Stimulated activated CD8-positive, alpha-beta memory T cell treated with anti-CD3 and anti-CD28 coated beads, Interleukin-15, amount 100 ng/mL, for 48 hours (primary cell): ENCODE measurements around the gene SAPCD2.
"Not testable (repeated sequence)": the region's sequence is repeated elsewhere in the genome, so short reads cannot be mapped to it uniquely, and the experiment has no call there.

Source experiments
- DNase-seq, 2 donors: peaks; one replicate each; pipeline ENCODE4 v3.0.0-alpha.2; 2020; ENCODE audit warnings: low read depth in 2 of 2

Gene SAPCD2

DNA sequence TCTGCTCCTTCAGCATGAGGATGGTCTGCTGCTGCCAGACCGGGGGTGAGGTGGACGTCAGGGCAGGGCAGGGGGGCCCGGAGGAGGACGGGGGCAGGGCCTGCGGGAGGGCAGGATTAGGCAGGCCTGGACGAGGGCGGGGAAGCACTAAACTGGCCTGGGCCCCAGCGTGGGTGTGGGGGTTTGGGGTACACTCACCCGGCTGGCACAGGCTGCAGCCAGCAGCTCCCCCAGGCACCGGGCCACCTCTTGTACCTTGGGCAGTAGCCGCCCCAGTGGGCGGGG, 5.5 kb downstream of the SAPCD2 start:
- DNase-seq = no peak

DNA sequence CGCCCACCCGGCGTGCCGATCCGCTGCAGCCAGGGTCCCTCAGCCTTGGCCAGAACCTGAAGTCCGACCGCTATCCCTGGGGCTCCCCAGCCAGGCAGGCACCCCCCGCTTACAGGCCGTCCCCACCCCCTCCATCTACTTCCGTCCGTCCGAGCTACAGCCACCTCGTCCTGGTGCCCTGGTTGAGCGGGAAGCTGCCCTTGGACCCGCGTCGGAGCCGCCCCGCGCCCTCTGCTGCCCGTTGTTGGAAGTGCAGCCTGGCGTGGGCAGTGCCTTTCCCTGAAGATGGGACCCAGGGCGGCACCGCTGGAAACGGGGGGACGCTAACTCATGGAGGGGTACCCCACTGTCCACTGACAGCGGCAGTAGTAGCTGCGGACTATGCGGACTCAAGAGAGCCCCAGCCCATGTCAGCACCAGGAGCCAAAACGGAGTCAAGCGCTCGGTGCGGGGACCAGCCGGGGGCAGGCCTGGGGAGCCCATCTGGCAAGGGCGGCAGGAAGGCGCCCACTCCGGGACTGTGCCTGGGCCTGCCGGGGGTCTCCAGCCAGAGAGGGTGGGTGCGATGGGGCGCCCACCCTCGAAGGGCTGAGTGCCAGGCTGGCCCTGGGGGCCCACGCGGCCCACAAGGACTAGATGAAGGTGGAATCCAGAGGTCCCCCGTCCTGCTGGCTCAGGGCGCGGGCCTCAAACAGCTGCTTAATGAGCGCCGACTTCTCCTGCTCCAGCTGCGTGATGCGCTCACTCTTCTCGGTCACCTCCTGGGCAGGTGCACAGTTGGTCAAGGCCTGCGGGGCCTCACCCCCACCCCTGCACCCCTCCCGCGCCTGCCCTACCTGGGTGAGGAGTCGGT, 6.1 kb downstream of the SAPCD2 start:
- DNase-seq = peak in 1 of 2 donors; percentile 27

DNA sequence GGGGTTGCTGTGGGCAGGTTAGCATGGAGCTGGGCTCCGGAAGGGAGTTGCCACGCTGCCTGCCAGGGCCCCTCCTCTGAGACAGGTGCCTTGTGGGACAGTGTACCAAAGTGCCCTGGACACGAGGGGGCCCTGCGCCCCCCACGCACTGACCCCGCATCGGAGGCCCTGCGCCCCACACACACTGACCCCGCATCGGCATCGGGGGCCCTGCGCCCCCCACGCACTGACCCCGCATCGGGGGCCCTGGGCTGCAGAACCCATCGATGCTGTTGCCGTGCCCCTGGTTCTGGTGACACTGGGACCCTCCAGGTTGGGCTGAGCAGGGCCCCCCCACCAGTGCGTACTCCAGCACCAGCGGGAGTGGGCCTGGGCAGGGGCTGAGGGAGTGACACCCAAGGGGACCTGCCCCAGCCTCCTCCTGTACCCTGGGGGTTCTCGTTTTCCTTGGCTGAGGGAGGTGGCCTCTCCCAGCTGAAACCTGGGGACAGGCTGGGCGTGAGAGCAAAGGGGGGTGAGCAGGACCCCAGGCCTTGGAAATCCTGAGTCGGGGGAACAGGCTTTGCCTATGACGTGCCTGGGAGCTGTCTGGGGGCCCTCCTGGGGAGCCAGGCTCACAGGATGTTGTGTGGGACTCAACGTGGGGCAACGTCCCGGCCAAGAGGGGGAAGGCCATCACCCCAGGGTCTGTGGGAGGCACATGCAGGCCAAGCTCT, 6.9 kb downstream of the SAPCD2 start:
- DNase-seq = no peak

DNA sequence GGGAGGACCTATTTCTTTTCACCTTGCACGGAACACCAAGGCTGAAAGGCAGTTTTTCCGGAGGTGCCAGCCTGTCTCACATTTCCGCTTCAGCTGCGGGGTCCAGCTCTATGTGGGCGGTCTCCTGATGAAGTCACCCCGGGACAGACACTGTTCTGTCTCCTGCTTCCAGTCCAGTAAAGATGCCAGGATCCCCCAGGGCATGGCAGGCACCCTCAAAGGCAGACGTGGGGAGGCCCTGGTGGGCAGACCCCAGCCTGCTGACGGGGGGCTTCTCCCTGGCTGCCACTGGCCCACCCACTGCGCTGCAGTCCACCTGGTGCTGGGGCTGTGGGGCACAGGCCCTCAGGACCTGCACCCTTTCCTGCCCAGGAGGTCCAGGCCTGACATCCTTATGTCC, 7.6 kb downstream of the SAPCD2 start:
- not testable (repeated sequence) for DNase-seq

DNA sequence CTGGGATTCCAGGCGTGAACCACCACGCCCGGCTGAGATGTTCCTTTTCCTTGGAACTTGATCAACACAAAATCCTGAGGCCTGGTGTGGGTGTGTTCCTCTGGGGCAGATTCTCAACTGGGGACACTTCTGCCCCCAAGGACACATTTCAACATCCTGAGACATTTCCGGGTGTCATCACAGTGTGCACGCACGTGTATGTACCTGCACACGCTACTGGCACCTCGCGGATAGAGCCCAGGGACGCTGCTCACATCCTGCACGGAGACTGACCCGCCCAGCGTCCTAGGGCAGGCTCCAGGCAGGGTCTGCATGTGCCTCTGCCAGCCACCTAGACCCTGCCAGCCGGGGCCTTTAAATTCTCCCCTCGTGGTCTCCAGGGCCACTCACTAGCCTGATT, 8.0 kb downstream of the SAPCD2 start:
- DNase-seq = no peak

DNA sequence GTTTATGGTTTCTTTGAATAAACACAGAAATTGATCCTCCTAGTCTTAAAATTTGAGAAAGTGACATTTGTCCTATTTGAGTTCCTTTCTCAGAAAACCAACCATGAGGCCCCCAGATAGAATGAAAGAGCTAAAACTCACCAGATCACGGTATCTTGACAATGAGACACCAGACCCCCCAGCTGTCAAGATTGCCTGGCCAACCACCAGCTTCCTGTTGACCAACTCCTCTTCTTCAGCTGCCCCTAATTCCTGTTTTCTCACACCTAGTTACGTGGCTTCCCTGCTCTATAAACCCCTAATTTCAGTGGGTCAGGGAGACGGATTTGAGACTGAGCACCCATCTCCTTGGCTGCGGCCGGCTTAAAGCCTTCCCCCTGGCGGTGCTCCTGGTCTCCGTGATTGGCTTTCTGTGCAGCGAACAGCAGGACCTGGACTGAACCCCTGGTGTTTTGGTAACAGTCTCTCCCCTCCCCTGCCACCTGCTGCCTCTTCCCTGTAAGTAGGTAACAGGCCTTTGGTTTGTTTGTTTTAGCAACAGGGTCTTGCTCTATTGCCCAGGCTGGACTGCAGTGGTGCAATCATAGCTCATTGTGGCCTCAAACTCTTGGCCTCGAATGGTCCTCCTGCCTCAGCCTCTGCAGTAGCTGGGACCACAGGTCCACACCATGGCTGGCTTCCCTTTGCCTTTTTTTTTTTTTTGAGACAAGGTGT, 11.7 kb downstream of the SAPCD2 start:
- no peak for DNase-seq

DNA sequence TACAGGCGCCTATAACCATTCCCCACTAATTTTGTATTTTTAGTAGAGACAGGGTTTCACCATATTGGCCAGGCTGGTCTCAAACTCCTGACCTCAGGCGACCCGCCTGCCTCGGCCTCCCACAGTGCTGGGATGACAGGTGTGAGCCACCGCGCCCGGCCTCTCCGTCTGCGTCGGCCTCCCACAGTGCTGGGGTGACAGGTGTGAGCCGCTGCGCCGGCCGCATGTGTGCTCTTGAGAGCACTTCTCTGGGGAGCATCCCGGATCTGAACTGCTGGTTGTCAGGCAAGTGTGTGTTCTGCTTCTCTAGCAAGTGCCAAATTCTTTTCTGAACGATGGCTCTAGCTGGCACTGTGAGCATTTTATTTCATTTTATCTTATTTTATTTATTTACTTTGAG, 12.8 kb downstream of the SAPCD2 start:
- DNase-seq = no peak

DNA sequence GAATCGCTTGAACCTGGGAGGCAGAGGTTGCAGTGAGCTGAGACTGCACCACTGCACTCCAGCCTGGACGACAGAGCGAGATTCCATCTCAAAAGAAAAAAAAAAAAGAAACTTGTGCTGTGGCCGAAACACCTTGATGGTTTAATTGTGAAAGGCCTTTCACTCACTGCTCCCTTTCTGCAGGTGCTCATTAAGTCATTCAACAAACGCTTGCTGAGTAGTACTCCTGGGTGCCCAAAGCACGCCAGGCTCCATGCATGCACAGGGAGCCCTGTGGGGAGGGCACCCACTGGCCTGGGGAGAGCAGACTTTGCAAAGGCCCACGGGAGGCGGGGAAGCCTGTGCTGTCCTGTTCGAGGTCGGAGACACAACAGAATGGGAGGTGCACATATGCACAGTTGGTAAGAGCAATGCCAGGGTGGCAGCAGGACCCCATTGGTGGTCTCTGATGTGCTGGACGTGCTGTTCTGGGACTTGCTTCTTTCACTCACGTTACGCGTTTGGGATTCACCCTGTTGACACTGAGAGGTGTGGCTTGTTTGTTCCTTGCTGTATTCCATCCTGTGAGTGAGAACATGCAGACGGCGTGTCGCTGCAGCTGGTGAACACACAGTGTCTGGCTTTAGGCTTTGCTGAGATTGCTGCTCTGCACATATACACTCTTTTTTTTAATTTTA, 13.5 kb downstream of the SAPCD2 start:
- no peak for DNase-seq

DNA sequence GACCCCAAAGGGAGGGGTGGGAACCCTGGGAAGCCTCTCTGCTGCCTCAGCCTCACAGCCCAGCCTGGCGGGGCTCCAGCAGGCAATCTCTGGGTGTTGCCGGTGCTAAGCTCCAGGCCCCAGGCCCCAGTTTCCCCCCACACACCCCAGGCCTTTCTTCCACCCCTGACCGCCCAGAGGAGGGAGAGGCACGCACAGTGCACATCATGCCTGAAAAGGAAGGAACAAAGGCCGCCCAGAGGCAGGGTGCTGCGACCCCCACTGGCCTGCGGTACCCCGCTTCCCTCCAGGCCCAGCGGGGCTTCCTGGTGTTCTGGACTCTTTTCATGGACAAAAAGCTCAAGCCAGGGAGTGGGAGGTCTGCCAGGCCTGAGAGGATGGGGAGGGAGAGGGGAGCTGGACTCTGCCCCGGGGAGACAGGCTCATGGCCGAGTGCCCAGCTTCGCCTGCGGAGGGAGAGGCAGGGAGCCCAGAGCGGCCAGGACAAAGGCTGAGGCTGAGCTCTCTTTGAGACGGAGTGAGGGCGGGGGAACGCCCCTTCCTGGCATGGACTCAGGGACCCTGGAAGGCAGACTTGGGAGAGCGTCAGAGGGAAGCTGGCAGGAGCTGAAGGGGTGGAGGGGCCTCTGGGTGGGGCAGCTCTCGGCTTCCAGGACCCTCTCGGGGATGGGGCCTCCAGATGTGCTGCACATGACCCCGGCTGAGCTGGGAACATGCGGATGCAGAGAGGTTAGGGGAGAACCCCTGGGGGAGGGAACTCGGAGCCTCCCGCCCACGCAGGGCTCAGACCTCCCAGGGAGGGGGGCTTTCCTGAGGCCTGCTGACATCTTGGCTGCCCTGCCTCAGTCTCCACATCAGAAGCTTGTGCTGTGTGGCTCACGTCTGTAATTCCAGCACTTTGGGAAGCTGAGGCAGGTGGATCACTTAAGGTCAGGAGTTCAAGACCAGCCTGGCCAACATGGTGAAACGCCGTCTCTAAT, 14.7 kb downstream of the SAPCD2 start:
- no peak for DNase-seq

DNA sequence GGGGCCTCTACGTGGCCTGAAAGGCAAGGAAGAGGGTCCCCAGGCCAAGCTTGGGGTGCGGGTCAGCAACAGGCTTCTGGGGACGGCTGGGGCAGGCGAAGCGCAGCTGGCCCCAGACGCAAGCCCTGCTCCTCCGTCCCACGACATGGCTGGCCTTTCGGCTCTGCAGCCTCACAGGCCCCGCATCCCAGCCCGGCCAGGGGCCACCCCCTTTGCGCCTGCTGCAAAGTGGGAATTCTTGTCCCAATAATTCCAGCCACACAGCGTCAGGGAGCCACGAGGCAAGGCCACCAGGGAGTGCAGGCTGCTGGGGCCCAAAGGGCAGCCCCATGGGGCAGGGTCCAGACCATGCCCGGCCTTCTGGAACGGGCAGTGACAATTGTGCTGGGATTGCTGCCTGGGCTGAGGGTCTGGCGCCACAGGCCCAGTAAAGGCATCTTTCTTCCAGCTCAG, 15.4 kb downstream of the SAPCD2 start:
- DNase-seq = no peak

DNA sequence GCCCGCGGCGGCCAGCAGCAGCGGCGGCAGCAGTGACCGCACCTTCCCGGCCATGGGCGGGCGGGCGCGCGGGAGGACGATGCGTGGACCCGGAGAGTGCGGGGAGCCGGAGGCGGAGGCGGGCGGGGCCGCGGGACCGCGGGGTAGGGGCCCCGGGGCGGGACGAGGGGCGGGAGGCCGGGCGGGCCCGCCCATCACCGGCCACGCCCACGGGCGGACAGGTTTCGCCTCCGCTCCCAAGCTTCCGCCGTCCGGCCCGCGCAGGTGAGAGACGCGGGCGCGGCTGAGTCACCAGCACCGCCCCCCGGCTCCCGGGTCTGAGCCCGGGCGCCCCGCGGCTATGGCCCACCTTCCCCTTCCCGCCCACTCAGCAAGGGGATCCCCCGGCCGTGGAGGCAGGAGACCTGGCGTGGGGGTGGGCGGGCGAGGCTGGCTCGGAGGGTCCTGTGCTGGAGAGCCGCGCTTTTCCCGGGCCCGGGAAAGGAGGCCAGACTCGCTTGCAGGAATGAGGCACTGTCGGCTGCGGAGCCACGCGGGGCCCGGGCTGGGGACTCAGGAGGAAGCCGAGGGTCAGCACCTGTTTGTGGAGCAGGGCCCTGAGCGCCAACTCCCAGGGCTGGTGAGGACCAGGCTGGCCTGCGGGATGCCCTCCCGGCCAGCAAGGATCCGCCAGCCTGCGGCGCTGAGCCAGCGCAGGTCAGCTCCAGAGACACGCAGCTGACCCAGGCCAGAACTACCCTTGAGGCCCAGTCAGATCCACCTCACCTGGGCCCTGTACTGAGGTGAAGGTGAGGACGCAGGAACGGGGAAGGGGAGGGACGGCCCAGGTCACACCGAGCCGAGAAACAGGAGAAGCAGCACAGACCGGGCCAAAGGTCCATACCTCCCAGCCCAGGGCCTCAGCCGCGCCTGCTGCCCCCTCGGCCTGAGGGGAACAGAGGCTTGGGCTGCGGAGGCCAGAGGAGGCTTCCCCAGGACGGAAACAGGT, 16.1 kb downstream of the SAPCD2 start, which contains the start of gene ENTPD2:
Gene ENTPD2 (minus strand): TSS at position 118 of the 988 bp plus-strand sequence. CDS start 64 bp downstream, at position 54.
- DNase-seq = no peak

DNA sequence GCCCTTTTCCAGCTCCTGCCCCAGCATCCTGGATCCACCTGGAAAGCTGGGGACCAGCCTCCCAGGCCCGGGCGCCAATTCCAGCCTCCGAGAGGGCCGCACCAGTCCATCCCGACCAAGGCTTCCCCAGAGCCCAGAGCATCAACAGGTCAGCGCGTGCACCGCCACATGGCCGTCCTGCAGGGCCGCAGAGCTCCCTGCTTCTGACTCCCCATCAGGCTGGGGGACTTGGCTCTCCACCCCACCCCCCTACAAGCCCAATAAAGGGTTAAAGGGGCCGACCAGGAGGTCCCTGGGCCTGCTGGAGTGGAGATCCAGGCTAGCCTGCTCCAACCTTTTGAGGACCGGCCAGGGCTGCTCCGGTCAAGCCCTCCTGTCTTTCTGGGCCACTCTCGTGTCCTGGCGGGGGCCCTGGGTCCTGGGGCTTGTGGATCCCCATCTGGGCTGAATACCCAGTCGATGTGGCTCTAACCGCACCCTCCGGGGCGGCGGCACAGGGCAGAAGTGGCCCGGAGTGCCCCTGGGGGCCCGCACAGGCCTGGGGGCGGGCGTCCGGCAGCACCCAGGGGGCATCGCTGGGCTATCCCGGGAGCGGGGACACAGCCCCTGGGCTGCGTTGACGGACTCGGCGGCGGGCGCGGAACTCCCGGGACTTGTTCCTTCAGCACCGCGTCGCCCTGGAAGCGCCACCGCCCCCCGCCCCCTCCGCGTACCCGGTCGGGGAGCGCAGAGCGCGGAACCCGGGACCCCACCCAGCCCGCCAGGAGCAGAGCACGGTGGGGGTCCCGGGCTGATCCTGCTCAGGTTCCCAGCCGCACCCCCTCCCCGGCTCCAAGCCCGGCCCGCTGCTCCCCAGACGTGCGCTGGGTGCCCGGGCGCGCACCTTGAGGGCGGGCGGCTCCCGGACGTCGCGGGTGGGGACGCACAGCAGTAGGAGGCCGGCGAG, 17.1 kb downstream of the SAPCD2 start:
- no peak for DNase-seq

DNA sequence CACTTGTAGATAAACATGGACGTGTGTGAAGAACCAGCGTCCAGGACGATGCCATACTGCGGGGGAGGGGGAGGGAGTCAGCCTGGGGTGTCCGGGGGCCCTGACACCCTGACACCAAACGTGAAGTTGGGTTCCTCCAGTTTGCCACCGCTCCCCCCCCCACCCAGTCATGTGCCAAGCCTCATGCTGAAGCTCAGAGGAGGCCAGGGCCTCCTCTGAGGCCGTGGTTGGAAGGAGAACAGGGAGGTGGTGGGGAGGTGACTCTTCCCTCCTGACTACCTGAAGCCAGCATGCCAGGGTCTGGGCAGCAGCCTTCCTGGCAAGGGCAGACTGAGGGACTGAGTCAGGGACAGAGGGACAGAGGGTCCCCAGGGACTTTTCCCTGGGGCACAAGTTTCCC, 18.1 kb downstream of the SAPCD2 start:
- DNase-seq = no peak

DNA sequence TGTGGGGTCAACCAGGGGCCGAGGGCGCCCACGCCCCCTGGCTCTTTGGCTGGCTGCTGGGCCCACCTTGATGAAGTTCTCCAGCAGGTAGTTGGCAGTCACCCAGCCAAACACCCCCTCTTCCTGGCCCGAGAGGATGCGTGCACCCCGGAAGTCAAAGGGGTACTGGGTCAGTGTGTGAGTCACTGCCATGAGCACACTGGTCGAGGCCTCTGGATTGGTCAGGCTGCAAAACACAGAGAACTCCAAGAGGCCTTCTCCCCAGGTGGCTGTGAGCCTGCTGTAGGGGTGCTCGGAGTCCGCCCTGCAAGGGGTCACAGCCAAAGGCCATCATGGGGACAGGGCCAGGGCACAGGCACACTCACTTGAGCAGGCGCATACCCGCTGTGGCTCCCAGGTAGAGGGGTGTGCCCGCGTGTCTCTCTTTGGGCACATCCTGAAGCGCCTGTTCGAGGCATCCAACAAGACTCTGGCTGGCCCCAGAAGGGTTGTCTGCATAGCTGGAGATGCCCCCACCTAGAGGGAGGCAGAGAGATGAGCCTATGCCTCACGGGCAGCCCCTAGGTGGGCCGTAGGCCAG, 19.1 kb downstream of the SAPCD2 start:
- no peak for DNase-seq

DNA sequence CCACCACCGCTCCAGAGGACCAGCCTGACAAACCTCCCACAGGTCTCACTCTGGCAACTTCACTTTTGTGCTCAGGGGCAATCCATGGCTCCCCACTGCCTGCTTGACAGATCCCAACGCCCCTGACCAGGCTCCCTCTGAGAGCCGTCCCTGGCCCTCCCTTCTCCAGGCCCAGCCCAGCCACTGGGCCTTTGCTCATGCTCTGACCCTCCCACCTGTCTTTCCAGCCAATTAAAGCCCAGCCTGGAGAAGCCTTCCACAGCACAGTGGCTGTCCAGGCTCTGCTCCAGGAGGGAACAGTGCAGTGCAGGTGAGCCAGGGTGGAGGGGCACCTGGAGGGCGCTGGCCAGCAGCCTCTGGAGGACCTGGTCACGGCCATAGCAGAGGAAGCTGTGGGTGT, 19.8 kb downstream of the SAPCD2 start:
- no peak for DNase-seq

DNA sequence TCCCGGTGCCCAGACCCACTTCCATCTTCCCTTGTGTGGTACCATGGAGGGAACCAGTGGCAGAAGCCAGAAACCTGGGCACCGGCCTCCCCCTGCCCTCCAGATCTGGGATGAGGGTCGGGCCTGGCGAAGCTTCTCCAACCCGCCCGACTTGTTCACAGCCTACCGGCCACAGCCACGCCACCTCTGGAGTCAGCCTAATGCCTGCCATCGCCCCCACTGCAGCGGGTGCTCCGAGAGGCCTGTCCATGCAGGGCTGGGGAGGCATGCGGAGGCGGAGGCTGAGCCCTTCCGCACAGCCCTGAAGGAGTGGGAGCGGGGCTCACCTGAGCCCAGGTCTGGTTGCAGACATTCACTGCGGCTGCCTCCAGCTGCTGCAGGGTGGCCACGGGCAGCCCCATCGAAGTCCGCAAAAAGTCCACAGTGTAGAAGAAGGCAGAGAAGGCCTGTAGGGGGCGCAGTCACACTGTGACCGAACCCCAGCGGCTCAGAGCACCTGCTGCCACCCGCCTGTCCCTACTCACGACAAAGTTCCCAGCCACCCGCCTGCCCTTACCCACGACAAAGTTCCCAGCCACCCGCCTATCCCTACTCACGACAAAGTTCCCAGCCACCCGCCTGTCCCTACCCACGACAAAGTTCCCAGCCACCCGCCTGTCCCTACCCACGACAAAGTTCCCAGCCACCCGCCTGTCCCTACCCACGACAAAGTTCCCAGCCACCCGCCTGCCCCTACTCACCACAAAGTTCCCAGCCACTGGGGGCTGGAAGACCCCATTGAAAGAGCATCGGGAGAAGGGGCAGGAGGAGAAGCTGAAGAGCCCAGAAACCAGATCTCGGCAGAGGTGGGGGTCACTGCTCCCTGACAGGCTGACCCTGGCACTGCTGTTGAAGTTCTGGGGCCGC, 20.6 kb downstream of the SAPCD2 start:
- DNase-seq = peak in 1 of 2 donors; percentile 52
